Measurements from ENCODE around the gene NUDT2. TPM values are rescaled to one million over a fixed set of nuclear protein-coding genes. Genes with fewer than 3 reads are reported as not detected.

NUDT2 gene
- total and polyA plus RNA-seq, 2 donors (not counting 1 experiment from before 2014, with no cell fraction given), result 47.1 to 50.8 TPM

GRCh38 chr9:34392511-34392910, 63.1 kb downstream of the NUDT2 start:
- DNase-seq (ENCODE audit: low read depth in 2 of 2), result no peak
- H2AFZ ChIP-seq (ENCODE audit: low read length), result no peak overlapping the region
- no peaks in the 10 kb centered on the region for H3K27me3 ChIP-seq (ENCODE audit: control insufficient read depth, insufficient read depth, low read length)
- H3K9me3 ChIP-seq (ENCODE audit: control insufficient read depth, insufficient read depth, low read depth, low read length), result no peaks in the 10 kb centered on the region
- H3K4me2 ChIP-seq (ENCODE audit: extremely low read depth, insufficient read depth, low read length), result no peak overlapping the region
- H3K4me3 ChIP-seq (replicated peaks in 1 of 4; ENCODE audit: control extremely low read depth in 1 of 4, insufficient read depth in 1 of 4, low read depth in 3 of 4, low read length in 4 of 4), result no peak overlapping the region
- H4K20me1 ChIP-seq (ENCODE audit: control insufficient read depth, extremely low read depth, insufficient read depth, low read length), result no peaks in the 10 kb centered on the region
- no peaks in the 10 kb centered on the region for H3K4me1 ChIP-seq (ENCODE audit: control insufficient read depth, extremely low read depth, insufficient read depth, low read length)
- TF ChIP-seq EZH2 (IDR thresholded peaks at IDR 0.05; ENCODE audit: low read length, missing control alignments) (no peak), CTCF (conservative IDR thresholded peaks at IDR 0.05 in 1 of 2, IDR thresholded peaks at IDR 0.05 in 1 of 2; ENCODE audit: low read depth in 1 of 2, low read length in 2 of 2) (no peak)
- H3K27ac ChIP-seq (ENCODE audit: insufficient read depth, low read length), result no peak overlapping the region
- no peak overlapping the region for H3K9ac ChIP-seq (ENCODE audit: insufficient read depth, low read length)
- no peaks in the 10 kb centered on the region for H3K79me2 ChIP-seq (ENCODE audit: control insufficient read depth, insufficient read depth, low read length)
- H3K36me3 ChIP-seq (ENCODE audit: control insufficient read depth, insufficient read depth, low read length), result no peaks in the 10 kb centered on the region

Other genes starting within 250 kb of the NUDT2 start
- 9.7 and 10.8 TPM in 2 replicates for gene DCAF12, start 202.9 kb upstream of the NUDT2 start, total RNA-seq
- gene DCAF12, start 202.9 kb upstream of the NUDT2 start, polyA plus RNA-seq, result 25.4 and 26.3 TPM in 2 replicates
- gene UBAP1, start 150.5 kb upstream of the NUDT2 start, total RNA-seq, result 32.1 and 41.6 TPM in 2 replicates
- gene UBAP1, start 150.5 kb upstream of the NUDT2 start, polyA plus RNA-seq, result 57.6 and 58.1 TPM in 2 replicates
- gene KIF24, start 301 bp upstream of the NUDT2 start, total RNA-seq, result 0.51 and 1.2 TPM in 2 replicates
- 0.94 and 2.4 TPM in 2 replicates for gene KIF24, start 301 bp upstream of the NUDT2 start, polyA plus RNA-seq
- gene MYORG, start 47.3 kb downstream of the NUDT2 start, total RNA-seq, result 0.26 and 0.83 TPM in 2 replicates
- gene MYORG, start 47.3 kb downstream of the NUDT2 start, polyA plus RNA-seq, result 0.34 and 0.38 TPM in 2 replicates
- 3.3 and 5.3 TPM in 2 replicates for gene FAM219A, start 129.0 kb downstream of the NUDT2 start, total RNA-seq
- 7.3 and 8.8 TPM in 2 replicates for gene FAM219A, start 129.0 kb downstream of the NUDT2 start, polyA plus RNA-seq
- gene DNAI1, start 129.2 kb downstream of the NUDT2 start, total RNA-seq, result not detected in 2 replicates
- not detected in 2 replicates for gene DNAI1, start 129.2 kb downstream of the NUDT2 start, polyA plus RNA-seq
- under 0.01 TPM in 1 of 2 replicates, not detected in the other for gene ENHO, start 193.4 kb downstream of the NUDT2 start, total RNA-seq
- 0.07 TPM in 1 of 2 replicates, not detected in the other for gene ENHO, start 193.4 kb downstream of the NUDT2 start, polyA plus RNA-seq

Measured in fibroblast of lung (primary cell).